Suppressor macrophage treated with lipopolysaccharide for 1 hour (primary cell): ENCODE data around the gene HSPA12B.

Source experiments
- DNase-seq, 3 donors: peaks; one replicate each; pipeline ENCODE4 v3.0.0-alpha.2; 2020 to 2022

Gene HSPA12B

GRCh38 chr20:3730803-3731672, 1.4 kb upstream of the HSPA12B start:
- DNase-seq = no peak

DNA sequence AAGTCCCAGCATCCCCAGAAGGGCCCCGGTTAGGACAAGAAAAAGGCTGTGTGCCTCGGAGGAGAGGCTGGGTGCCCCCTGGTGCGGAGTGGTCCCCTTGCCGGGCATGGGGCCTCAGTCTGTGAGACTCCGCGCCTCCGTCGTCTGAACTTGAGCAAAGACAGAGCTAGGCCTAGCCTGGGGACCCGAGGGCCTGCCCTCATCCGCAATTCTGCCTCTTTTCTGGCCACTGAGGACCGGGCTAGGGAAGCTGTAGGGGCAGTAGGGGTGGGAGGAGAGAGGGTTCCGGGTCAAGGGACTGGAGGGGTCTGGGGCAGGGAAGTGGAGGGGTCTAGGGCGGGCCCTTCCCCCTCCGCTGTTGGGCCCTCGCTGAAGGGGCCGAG, 550 bp upstream of the HSPA12B start:
- DNase-seq = no peak

DNA sequence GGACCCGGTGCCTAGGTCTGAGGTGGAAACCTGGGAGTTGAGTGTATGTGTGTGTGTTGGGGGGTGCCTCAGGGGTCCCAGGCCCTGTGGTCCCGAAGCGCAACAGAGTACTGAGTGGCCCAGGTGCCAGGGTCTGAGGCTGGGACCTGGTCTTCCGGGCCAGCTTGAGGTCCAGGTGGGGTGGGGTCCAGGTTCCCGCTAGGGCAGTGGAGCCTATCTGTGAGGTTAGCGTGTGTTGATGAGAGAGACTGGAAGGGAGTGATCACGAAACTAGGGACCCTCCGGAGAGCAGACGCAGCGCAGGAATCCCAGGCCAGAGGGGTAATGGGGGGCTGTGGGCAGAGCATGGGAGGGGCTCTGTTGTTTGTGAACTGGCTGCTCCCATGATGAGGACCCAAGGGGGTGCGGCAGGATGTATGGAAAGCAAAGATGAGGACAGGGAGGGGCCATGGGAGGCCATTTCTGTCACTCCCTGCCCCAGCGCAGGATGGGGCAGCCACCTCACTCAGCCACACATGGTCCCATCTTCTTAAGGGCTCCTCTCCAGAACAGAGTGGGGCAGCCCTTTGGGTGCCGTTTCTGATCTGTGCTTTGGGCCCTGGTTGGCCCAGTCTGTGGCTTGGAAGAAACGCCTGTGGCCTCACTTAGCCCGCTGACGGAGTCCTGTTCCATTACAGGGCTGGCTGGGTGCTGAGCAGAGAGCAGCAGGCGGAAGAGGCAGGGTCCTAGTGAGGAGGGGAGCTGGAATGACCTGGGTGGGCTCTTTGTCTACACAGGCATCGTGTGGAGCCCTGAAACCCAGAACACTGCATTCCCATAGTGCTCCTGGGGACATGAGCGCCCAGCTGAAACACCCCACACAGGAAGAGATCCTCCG, 872 bp downstream of the HSPA12B start:
- no peak for DNase-seq

DNA sequence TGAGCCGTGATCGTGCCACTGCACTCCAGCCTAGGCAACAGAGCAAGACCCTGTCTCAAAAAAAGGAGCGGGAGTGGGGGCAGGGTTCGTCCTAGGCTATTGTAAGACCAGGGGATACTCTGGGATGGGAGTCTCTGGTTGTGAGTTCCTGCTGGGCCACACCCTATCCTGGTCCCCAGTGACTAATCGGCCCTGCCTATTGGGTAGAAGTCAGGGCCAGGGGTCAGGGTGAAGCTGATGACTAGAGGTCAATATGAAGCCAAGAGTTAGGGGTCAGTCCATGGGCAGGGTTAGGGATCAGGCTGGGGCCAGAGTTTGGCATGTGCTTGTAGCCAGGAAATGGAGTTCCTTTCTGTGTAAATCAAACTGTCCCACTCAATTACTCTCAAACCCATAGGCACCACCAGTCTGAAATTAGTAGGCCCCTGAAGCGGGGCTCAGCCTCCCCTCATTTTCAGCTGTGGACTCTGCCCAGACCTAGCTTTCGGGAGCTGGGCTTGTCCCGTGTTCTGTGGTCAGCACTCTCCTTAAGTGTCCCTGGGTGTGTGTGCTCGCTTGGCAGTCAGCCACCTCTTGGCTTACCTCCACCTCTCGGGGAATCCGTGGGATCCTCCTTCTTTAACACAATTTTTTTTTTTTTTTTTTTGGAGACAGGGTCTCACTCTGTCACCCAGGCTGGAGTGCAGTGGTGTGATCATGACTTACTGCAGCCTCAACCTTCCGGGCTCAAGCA, 1.8 kb downstream of the HSPA12B start:
- DNase-seq = no peak

- DNase-seq = no peak
Observed at GRCh38 chr20:3735768-3736167, 3.3 kb downstream of the HSPA12B start.

DNA sequence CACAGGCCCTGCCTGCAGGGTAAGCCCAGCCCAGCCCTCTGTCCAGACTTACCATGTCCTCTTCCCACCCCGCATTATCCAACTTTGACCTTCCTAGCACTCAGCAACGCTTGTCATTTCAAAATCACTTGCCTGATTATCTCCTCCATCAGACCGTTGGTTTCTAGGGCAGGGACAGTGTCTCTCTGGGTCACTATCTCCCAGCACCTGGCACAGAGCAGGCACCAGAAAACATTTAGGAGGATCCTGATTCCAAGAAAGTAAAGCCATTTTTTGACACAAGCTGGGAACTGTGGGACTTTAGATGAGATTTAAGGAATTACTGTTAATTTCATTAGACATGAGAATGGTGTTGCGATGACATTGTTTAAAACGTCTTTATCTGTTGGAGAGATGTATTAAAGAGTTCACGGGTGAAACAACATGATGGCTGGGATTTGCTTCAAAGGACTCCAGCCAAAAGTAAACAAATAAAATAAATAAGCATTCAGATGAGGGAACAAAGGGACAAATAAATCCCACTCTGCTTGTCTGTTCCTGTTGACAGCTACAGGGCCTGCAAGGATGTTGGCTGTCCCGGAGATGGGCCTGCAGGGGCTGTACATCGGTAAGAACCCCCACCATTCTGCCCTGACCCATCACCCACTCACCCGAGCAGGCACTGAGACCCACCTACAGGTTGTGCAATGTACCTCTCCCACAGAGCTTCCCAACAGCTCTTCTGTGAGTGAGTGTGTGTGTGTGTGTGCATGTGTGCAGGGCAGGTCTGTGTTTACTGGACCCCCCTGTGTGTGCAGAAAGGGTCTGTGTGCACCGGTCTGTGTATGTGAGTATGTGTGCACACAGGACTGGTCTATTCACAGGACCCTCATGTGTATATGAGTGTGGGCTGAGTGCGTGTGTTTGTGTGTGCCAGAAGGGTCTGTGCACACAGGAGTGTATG, 5.9 kb downstream of the HSPA12B start:
- no peak for DNase-seq

DNA sequence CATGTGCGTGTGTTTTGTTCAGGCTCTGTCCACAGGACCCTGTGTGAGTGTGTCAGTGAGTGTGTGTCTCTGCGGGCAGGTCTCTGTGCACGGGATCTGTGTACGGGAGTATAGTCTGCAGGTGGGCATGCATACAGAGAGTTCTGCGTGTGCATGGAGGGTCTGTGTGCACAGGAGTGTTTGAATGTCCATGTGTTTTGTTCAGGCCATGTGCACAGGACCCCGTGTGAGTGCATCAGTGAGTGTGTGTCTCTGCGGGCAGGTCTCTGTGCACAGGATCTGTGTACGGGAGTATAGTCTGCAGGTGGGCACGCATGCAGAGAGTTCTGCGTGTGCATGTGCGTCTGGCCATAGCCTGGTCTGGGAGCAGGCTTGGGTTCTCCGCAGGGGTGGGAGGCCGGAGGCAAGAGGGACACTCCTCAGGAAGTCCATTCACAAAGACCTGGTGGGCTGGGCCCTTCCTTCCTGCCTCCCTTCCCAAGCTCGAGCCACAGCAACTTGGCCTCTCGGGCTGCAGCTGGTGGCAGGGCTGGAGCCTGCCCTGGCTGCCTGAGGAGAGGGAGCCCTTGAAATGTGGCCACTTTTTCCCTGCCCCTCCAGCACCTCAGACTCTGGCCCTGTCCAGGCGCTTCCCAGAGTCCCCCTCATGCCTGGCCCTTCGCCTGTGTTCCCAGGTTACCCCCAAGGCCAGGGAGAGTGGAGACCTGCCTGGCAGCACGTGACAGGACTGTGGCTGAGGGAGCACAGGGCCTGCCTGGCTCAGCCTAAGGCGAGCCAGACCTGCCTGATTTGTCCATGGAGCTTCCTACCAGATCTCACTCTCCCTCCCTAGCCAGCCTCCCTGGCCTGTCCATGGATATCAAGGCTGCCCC, 6.8 kb downstream of the HSPA12B start:
- no peak for DNase-seq

DNA sequence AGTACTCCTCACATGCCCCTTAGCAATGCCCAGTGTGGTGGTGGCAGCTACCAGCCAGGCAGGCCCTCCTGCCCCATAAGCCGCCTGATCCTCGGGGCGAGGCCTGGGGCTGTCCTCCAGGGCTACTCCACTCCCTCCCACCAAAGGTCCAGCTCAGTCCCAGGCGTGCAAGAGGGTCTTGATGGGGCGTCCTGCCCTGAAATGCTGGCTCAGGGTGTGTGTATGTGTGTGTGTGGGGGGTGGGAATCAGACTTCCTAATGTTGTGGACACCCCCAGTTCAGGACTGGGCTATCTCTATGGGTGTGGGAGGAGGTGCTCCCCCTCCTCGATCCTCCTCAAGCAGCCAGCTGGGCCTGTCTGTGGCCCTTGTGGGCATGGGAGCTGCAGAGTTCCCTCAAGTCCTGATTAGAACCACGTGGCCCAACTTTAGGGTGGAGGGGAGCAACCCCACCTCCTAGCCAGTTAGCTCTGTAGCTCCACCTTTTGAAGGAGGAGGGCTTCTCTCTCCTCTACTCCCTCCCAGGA, 7.5 kb downstream of the HSPA12B start:
- DNase-seq = no peak

DNA sequence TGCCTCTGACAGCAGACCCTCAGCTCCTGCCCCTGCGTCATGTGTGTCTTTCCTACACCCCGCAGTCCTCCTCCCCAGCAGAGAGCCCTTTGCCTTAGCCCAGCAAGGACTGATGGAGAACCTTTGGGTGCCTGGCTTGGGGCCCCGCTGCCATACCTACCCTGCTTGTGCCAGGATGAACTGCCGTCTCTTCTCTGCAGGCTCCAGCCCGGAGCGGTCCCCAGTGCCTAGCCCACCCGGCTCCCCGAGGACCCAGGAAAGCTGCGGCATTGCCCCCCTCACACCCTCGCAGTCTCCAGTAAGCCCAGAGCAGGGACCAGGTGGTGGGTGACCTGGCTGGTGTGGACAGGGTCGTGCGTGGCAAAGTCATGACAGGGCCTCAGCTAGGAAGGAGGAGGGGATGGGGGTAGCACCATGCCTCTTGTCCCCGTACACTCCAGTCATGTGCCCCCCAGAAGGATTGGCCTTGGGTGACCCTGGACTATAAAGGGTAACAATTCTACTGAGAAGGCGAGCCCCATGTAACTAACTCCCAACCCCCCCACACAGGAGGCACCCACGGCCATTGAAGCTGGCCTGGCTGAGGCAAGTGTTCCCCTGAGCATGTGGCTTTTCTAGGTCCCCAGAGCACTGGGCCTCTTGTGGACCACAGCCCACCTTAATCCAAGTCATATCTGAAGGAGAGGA, 8.3 kb downstream of the HSPA12B start:
- DNase-seq = no peak

- no peak for DNase-seq
Observed at GRCh38 chr20:3741836-3742458, 9.5 kb downstream of the HSPA12B start.

GRCh38 chr20:3743251-3743650, 10.8 kb downstream of the HSPA12B start:
- no peak for DNase-seq

- DNase-seq = no peak
Observed at GRCh38 chr20:3744037-3744436, 11.6 kb downstream of the HSPA12B start.

DNA sequence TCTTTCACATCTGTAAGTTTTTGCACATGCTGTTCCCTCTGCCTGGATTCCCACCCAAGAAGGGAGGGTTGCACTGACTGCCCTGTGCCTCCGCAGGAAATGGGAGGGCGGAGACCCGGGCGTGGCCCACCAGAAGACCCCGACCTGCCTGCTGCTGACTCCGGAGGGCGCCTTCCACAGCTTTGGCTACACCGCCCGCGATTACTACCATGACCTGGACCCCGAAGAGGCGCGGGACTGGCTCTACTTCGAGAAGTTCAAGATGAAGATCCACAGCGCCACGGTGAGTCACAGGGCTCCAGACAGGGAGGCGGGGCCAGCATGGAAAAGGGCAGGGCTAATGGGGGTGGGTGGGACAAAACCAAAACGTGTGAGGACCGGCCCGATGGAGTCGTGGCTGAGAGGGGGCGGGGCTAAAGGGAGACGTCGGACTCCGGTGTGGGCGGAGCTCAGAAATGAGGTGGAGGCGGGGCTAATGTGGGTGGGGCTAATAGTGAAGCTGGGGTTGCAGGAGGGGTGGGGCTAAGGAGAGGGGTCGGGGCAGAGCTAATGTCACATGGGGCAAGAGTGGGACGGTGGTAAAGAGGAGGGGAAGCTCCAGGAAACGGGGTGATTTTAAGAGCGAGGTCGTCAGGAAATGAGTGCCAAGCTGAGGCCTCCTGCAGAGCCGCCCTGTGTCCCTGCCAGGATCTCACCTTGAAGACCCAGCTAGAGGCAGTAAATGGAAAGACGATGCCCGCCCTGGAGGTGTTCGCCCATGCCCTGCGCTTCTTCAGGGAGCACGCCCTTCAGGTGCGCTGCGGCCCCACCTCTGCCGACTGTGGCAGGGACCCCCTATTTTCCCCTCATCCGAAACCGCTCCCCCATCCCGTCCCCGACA, 12.6 kb downstream of the HSPA12B start:
- peak; percentile 87 to 92 (median 90) for DNase-seq

GRCh38 chr20:3745686-3746173, 13.2 kb downstream of the HSPA12B start:
- DNase-seq = no peak

GRCh38 chr20:3747471-3747870, 15.0 kb downstream of the HSPA12B start:
- DNase-seq = no peak

DNA sequence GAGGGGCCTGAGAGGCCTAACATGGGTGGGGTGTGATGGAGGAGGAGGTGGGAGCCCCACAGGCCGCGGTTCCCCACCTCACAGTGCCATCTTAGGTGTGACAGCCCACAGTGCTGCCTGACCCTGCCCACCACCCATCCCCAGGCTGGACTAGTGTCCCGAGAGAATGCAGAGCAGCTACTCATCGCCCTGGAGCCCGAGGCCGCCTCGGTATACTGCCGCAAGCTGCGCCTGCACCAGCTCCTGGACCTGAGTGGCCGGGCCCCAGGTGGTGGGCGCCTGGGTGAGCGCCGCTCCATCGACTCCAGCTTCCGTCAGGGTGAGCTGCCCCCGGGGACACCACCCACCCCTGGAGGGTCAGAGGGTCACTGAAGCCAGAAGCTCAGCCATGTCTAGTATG, 15.6 kb downstream of the HSPA12B start:
- DNase-seq = no peak

DNA sequence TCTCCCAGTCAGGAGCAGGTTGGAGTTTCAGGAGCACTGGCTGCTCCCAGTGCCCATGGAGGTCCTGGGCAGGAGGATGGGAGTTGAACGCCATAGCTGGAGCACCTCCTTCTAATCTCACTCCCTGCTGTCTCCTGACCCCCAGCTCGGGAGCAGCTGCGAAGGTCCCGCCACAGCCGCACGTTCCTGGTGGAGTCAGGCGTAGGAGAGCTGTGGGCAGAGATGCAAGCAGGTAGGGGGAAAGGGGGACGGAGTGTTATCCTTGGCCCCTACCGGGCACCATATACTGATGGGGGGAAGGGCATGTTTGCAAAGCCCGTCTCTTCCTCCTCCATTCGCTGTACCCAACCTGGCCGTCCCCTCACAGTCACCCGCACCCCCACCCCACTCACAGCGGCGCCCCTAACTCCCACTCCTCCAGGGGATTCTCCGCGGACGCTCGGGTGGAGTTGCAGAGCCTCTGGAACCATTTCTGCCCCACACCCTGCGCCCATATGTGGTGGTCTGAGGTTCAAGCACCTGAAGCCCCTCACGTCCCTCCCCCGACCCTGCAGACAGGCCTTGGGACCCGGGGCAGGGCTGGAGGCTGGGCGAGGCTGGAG, 16.7 kb downstream of the HSPA12B start:
- DNase-seq = no peak
